A673 (cell line): ENCODE measurements around the gene BATF. TPM values are rescaled to one million over a fixed set of nuclear protein-coding genes. Genes with fewer than 3 reads are reported as not detected.

Experiments
- BruUV-seq: library from RNA; stranded (reverse); fragments of 400-500 nt; replicated peaks from 2 replicates; lab custom pipeline; 2021; lab: Mats Ljungman, UMichigan
- CTCF ChIA-PET: fragments of 300-600 bp; sonication (Branson Sonifier 250); formaldehyde crosslinking; loops from one replicate; lab custom pipeline; 2022; ENCODE audit warnings: antibody characterized with exemption; lab: Charles Lee
- POLR2A ChIA-PET: fragments of 300-600 bp; sonication (Branson Sonifier 250); formaldehyde crosslinking; loops from one replicate; lab custom pipeline; 2022; ENCODE audit warnings: antibody characterized with exemption; ENCODE audit not compliant: low non-redundant PET; lab: Charles Lee
- DNase-seq: peaks from one replicate; pipeline ENCODE4 v3.0.0-alpha.2; 2015; ENCODE audit warnings: low spot score
- H3K27ac ChIP-seq: fragments of 200-600 bp; sonication (generic); 2 replicates; pipeline ENCODE4 v1.5.1; 2016; ENCODE audit warnings: mixed run types, low read depth, mild to moderate bottlenecking, mixed read lengths, antibody characterized with exemption, low read length; ENCODE audit not compliant: poor library complexity, severe bottlenecking
- H3K27me3 ChIP-seq: fragments of 200-600 bp; sonication (generic); replicated peaks from 2 replicates; pipeline ENCODE4 v1.6.1; 2017; ENCODE audit warnings: mixed run types, low read depth, mild to moderate bottlenecking, mixed read lengths, antibody characterized with exemption, low read length; ENCODE audit not compliant: insufficient read depth, poor library complexity
- H3K36me3 ChIP-seq: fragments of 200-600 bp; sonication (generic); 2 replicates; pipeline ENCODE4 v1.6.1; 2016; ENCODE audit warnings: mixed run types, mild to moderate bottlenecking, mixed read lengths, antibody characterized with exemption, low read length; ENCODE audit not compliant: insufficient read depth, poor library complexity, severe bottlenecking
- H3K4me1 ChIP-seq: fragments of 200-600 bp; sonication (generic); 2 replicates; pipeline ENCODE4 v1.6.1; 2017; ENCODE audit warnings: mixed run types, mild to moderate bottlenecking, mixed read lengths, antibody characterized with exemption, low read length; ENCODE audit not compliant: insufficient read depth, poor library complexity, severe bottlenecking
- H3K4me3 ChIP-seq: fragments of 200-600 bp; sonication (generic); 2 replicates; pipeline ENCODE4 v1.5.1; 2016; ENCODE audit warnings: low read depth, mixed run types, mild to moderate bottlenecking, mixed read lengths, low read length; ENCODE audit not compliant: poor library complexity, severe bottlenecking
- H3K9me3 ChIP-seq: fragments of 200-600 bp; sonication (generic); 2 replicates; pipeline ENCODE4 v1.6.1; 2016; ENCODE audit warnings: mixed run types, low read depth, mild to moderate bottlenecking, mixed read lengths, antibody characterized with exemption, low read length; ENCODE audit not compliant: poor library complexity, severe bottlenecking
- EZH2 ChIP-seq: fragments of 200-600 bp; sonication (generic); IDR thresholded peaks from 2 replicates; pipeline ENCODE4 v1.6.1; 2017; ENCODE audit warnings: borderline replicate concordance, low read depth, mild to moderate bottlenecking, mixed read lengths, antibody characterized with exemption, low read length; ENCODE audit not compliant: poor library complexity, severe bottlenecking
- intact Hi-C: fragments of 100-400 bp; cut with micrococcal nuclease; formaldehyde crosslinking; loops from one replicate; pipeline ENCODE4 v1.10.0; 2022; ENCODE audit not compliant: unreplicated experiment
- total RNA-seq: library from RNA; stranded (reverse); gene quantifications from 2 replicates; pipeline ENCODE4 v1.2.3, GENCODE V29; 2021
- TF ChIP-seq, protein P1 (sequence below): fragments of 300-800, 200-600 bp; sonication (generic); conservative IDR thresholded peaks from 2 replicates; pipeline ENCODE4 v1.5.1; 2017; ENCODE audit warnings: low read depth, mild to moderate bottlenecking, antibody characterized with exemption, low read length, moderate library complexity, mixed read lengths

Gene BATF
- total RNA-seq, 1 experiment from 2014 or later, result not detected

GRCh38 chr14:75493592-75494087 is 28.6 kb upstream of the BATF start:
- Histone ChIP-seq H3K9me3 (no peaks in the 10 kb centered on the region), H3K36me3 (no peaks in the 10 kb centered on the region), H3K27ac (no peak overlapping the region), H3K4me1 (peaks cover 5% of the 10 kb centered on the region), H3K27me3 (no peaks in the 10 kb centered on the region), H3K4me3 (no peak overlapping the region)
- no peak for TF ChIP-seq EZH2
- TF ChIP-seq, protein P1, sequence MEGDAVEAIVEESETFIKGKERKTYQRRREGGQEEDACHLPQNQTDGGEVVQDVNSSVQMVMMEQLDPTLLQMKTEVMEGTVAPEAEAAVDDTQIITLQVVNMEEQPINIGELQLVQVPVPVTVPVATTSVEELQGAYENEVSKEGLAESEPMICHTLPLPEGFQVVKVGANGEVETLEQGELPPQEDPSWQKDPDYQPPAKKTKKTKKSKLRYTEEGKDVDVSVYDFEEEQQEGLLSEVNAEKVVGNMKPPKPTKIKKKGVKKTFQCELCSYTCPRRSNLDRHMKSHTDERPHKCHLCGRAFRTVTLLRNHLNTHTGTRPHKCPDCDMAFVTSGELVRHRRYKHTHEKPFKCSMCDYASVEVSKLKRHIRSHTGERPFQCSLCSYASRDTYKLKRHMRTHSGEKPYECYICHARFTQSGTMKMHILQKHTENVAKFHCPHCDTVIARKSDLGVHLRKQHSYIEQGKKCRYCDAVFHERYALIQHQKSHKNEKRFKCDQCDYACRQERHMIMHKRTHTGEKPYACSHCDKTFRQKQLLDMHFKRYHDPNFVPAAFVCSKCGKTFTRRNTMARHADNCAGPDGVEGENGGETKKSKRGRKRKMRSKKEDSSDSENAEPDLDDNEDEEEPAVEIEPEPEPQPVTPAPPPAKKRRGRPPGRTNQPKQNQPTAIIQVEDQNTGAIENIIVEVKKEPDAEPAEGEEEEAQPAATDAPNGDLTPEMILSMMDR, result no peak
- POLR2A ChIA-PET, result no interaction called here
- intact Hi-C loops, result no loop called here
- CTCF ChIA-PET, result no interaction called here
- BruUV-seq, result no TSS peak
- DNase-seq, result no peak

DNA sequence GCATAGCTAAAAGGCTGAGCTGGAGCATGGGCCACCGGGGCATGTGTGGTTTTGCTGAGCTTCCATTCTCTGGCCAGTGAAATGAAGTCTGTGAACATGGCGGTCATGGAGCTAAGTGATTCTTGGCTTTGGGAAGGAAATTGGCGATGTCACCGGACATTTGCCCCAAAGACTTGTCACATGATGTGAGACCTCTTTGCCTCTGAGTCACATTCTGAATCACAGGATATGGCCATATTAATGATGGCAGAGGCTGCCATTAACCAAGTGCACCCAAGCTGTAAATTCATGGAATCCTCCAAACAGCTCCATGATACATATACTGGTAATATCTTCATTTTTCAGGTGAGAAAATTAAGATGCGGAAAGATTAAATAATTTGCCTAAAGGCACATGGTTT is 27.4 kb upstream of the BATF start:
- Histone ChIP-seq H3K4me3 (no peak overlapping the region), H3K9me3 (no peaks in the 10 kb centered on the region), H3K27me3 (no peaks in the 10 kb centered on the region), H3K36me3 (no peaks in the 10 kb centered on the region), H3K4me1 (peaks cover 5% of the 10 kb centered on the region), H3K27ac (no peak overlapping the region)
- intact Hi-C loops, result no loop called here
- no TSS peak for BruUV-seq
- DNase-seq, result no peak
- no peak for TF ChIP-seq EZH2
- TF ChIP-seq, protein P1, result no peak
- ChIA-PET POLR2A (no interaction called here), CTCF (no interaction called here)

DNA sequence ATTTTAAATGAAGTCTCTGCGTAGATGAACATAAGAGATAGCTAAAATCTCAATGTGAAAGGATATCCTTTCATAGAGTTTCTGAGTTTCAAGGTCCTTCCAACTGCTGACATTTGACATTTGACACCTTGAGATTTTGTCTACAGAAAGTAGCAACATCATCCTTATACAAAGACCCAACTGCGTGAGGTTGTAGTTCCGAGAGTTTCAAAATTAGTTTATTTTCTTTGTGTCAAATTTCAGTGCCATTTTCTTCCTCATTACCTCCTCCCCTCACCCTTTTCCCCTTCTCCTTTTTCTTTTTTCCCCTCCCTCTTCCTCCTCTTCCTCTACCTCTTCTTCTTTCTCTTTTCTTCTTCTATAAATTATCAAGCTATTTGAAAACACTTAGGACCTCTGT is 26.9 kb upstream of the BATF start:
- H3K27ac ChIP-seq, result no peak overlapping the region
- H3K4me1 ChIP-seq, result peaks cover 5% of the 10 kb centered on the region
- DNase-seq, result no peak
- H3K27me3 ChIP-seq, result no peaks in the 10 kb centered on the region
- no peaks in the 10 kb centered on the region for H3K9me3 ChIP-seq
- BruUV-seq, result no TSS peak
- ChIA-PET POLR2A (no interaction called here), CTCF (interaction anchor here (0.5 kb wide), 1 partner anchor 8 kb away, joined by 3 read pairs; no protein-coding TSS in a partner anchor)
- H3K36me3 ChIP-seq, result no peaks in the 10 kb centered on the region
- no peak overlapping the region for H3K4me3 ChIP-seq
- intact Hi-C loops, result no loop called here
- TF ChIP-seq, protein P1, result no peak
- TF ChIP-seq EZH2, result no peak
